Muscle layer of duodenum (tissue), 2 donors: ENCODE data around the gene IGBP1.
A peak's percentile ranks its signal among the peaks of the same experiment; 100 is the strongest.

Experiments
- H3K27ac ChIP-seq: one replicate; pipeline ENCODE4 v1.7.0; 2013; ENCODE audit warnings: mild to moderate bottlenecking, low read length
- H3K27me3 ChIP-seq: one replicate; pipeline ENCODE4 v1.7.0; 2013; ENCODE audit warnings: low read depth, mild to moderate bottlenecking, control low read depth, low read length
- H3K36me3 ChIP-seq, 2 donors: one replicate each; pipeline ENCODE4 v1.7.0; 2013; ENCODE audit warnings: low read length in 2 of 2, control low read depth in 1 of 2, mild to moderate bottlenecking in 1 of 2; ENCODE audit not compliant: insufficient read depth in 2 of 2, control insufficient read depth in 1 of 2
- H3K4me1 ChIP-seq, 2 donors: one replicate each; pipeline ENCODE4 v1.7.0; 2013; ENCODE audit warnings: low read length in 2 of 2, mild to moderate bottlenecking in 2 of 2, control low read depth in 1 of 2, moderate library complexity in 1 of 2; ENCODE audit not compliant: insufficient read depth in 2 of 2, control insufficient read depth in 1 of 2
- H3K4me3 ChIP-seq, 2 donors: one replicate each; pipeline ENCODE4 v1.7.0; 2013; ENCODE audit warnings: low read length in 2 of 2, low read depth in 1 of 2, mild to moderate bottlenecking in 1 of 2
- H3K9me3 ChIP-seq, 2 donors: one replicate each; pipeline ENCODE4 v1.7.0; 2013; ENCODE audit warnings: low read length in 2 of 2, control low read depth in 1 of 2, mild to moderate bottlenecking in 1 of 2; ENCODE audit not compliant: control insufficient read depth in 1 of 2
- donor health status: healthy.

The IGBP1 gene

GRCh38 chrX:70168238-70169188 is 35.3 kb downstream of the IGBP1 start:
- Histone ChIP-seq H3K27me3 (no peaks in the 10 kb centered on the region), H3K4me3 (peak overlapping the region in 1 of 2 donors; percentile 11), H3K27ac (peak overlapping the region; percentile 4), H3K9me3 (no peaks in the 10 kb centered on the region), H3K4me1 (peaks cover 0 to 4% of the 10 kb centered on the region in 2 donors), H3K36me3 (peaks cover 7 to 13% of the 10 kb centered on the region in 2 donors)

GRCh38 chrX:70169281-70169680 is 36.0 kb downstream of the IGBP1 start:
- Histone ChIP-seq H3K27ac (no peak overlapping the region), H3K9me3 (no peaks in the 10 kb centered on the region), H3K4me3 (no peak overlapping the region), H3K27me3 (no peaks in the 10 kb centered on the region), H3K36me3 (peaks cover 7 to 13% of the 10 kb centered on the region in 2 donors), H3K4me1 (peaks cover 0 to 4% of the 10 kb centered on the region in 2 donors)

GRCh38 chrX:70171624-70172023 is 38.4 kb downstream of the IGBP1 start:
- H3K4me1 ChIP-seq, result peaks cover 0 to 4% of the 10 kb centered on the region in 2 donors
- no peak overlapping the region for H3K4me3 ChIP-seq
- H3K27ac ChIP-seq, result no peak overlapping the region
- no peaks in the 10 kb centered on the region for H3K36me3 ChIP-seq
- no peaks in the 10 kb centered on the region for H3K9me3 ChIP-seq
- H3K27me3 ChIP-seq, result no peaks in the 10 kb centered on the region

- no peaks in the 10 kb centered on the region for H3K27me3 ChIP-seq
- H3K4me3 ChIP-seq, result no peak overlapping the region
- H3K4me1 ChIP-seq, result peaks cover 0 to 4% of the 10 kb centered on the region in 2 donors
- H3K9me3 ChIP-seq, result no peaks in the 10 kb centered on the region
- H3K36me3 ChIP-seq, result no peaks in the 10 kb centered on the region
- no peak overlapping the region for H3K27ac ChIP-seq
Measured at GRCh38 chrX:70172221-70172620, 39.0 kb downstream of the IGBP1 start.

- no peak overlapping the region for H3K27ac ChIP-seq
- no peaks in the 10 kb centered on the region for H3K36me3 ChIP-seq
- no peaks in the 10 kb centered on the region for H3K27me3 ChIP-seq
- peaks cover 0 to 4% of the 10 kb centered on the region in 2 donors for H3K4me1 ChIP-seq
- H3K4me3 ChIP-seq, result no peak overlapping the region
- no peaks in the 10 kb centered on the region for H3K9me3 ChIP-seq
Measured at GRCh38 chrX:70172964-70173363, 39.7 kb downstream of the IGBP1 start.

- Histone ChIP-seq H3K36me3 (no peaks in the 10 kb centered on the region), H3K4me1 (no peaks in the 10 kb centered on the region), H3K9me3 (no peaks in the 10 kb centered on the region), H3K4me3 (no peak overlapping the region), H3K27ac (no peak overlapping the region), H3K27me3 (no peaks in the 10 kb centered on the region)
Measured at GRCh38 chrX:70174754-70175153, 41.5 kb downstream of the IGBP1 start.

- Histone ChIP-seq H3K4me3 (no peak overlapping the region), H3K4me1 (no peaks in the 10 kb centered on the region), H3K27ac (no peak overlapping the region), H3K9me3 (no peaks in the 10 kb centered on the region), H3K36me3 (no peaks in the 10 kb centered on the region), H3K27me3 (no peaks in the 10 kb centered on the region)
Measured at GRCh38 chrX:70175338-70175737, 42.1 kb downstream of the IGBP1 start.

GRCh38 chrX:70176938-70177533 is 43.8 kb downstream of the IGBP1 start, which contains the start of gene DGAT2L6:
Gene DGAT2L6 (plus strand): TSS chrX:70177483. CDS start chrX:70177583, 100 bp downstream.
- no peak within 1 kb of the TSS for H3K4me3 ChIP-seq

GRCh38 chrX:70183091-70183490 is 49.8 kb downstream of the IGBP1 start:
- Histone ChIP-seq H3K9me3 (no peaks in the 10 kb centered on the region), H3K27ac (no peak overlapping the region), H3K4me1 (no peaks in the 10 kb centered on the region), H3K36me3 (no peaks in the 10 kb centered on the region), H3K27me3 (no peaks in the 10 kb centered on the region), H3K4me3 (no peak overlapping the region)

More at GRCh38 chrX:70176938-70177533, 43.8 kb downstream of the IGBP1 start, which contains the start of gene DGAT2L6:
- H3K36me3 ChIP-seq, result no peaks in the 10 kb centered on the region
- no peaks in the 10 kb centered on the region for H3K27me3 ChIP-seq
- H3K4me1 ChIP-seq, result no peaks in the 10 kb centered on the region
- H3K9me3 ChIP-seq, result no peaks in the 10 kb centered on the region
- H3K27ac ChIP-seq, result no peak within 1 kb of the TSS

- no peaks in the 10 kb centered on the region for H3K9me3 ChIP-seq
- H3K27me3 ChIP-seq, result no peaks in the 10 kb centered on the region
- H3K4me1 ChIP-seq, result no peaks in the 10 kb centered on the region
- no peak overlapping the region for H3K27ac ChIP-seq
- H3K4me3 ChIP-seq, result no peak overlapping the region
- H3K36me3 ChIP-seq, result no peaks in the 10 kb centered on the region
Measured at GRCh38 chrX:70190225-70190624, 57.0 kb downstream of the IGBP1 start.

GRCh38 chrX:70196961-70197720 is 63.9 kb downstream of the IGBP1 start:
- no peaks in the 10 kb centered on the region for H3K4me1 ChIP-seq
- no peaks in the 10 kb centered on the region for H3K36me3 ChIP-seq
- no peak overlapping the region for H3K4me3 ChIP-seq
- no peaks in the 10 kb centered on the region for H3K27me3 ChIP-seq
- H3K9me3 ChIP-seq, result no peaks in the 10 kb centered on the region
- H3K27ac ChIP-seq, result no peak overlapping the region
